ENCODE data around the gene TEKT4.
"Not testable (repeated sequence)": the region's sequence is repeated elsewhere in the genome, so short reads cannot be mapped to it uniquely, and the experiment has no call there.

The TEKT4 gene, protein sequence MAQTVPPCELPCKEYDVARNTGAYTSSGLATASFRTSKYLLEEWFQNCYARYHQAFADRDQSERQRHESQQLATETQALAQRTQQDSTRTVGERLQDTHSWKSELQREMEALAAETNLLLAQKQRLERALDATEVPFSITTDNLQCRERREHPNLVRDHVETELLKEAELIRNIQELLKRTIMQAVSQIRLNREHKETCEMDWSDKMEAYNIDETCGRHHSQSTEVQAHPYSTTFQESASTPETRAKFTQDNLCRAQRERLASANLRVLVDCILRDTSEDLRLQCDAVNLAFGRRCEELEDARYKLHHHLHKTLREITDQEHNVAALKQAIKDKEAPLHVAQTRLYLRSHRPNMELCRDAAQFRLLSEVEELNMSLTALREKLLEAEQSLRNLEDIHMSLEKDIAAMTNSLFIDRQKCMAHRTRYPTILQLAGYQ

DNA sequence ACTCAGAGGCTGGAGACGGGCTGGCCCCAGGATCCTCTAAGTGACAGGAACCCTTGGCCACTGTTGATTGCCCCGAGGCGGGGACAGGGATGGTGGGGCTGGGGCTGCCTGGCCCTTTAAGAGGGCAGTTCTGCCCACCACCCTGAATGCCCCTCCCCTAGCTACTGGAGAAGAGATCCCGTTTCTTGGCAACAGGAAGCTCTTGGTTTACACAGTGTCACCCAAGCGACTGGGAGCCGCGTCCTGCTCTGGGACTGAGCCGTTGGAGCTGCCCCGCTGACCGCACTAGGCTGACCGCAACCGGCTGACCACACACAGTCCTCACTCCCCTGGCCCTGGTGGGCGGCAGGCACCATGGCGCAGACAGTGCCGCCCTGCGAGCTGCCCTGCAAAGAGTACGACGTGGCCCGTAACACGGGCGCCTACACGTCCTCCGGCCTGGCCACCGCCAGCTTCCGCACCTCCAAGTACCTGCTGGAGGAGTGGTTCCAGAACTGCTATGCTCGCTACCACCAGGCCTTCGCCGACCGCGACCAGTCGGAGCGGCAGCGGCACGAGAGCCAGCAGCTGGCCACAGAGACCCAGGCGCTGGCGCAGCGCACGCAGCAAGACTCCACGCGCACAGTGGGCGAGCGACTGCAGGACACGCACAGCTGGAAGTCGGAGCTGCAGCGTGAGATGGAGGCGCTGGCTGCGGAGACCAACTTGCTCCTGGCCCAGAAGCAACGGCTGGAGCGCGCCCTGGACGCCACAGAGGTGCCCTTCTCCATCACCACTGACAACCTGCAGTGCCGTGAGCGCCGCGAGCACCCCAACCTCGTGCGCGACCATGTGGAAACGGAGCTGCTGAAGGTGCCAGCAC lies at the start of gene TEKT4:
TSS of gene TEKT4 (plus strand) at position 205 of the 862 bp plus-strand sequence. CDS start at position 355, 150 bp downstream.
- H3K27ac Mint-ChIP-seq, result no peak within 1 kb of the TSS
- no peak for DNase-seq
- H3K9me3 Mint-ChIP-seq, result no peaks in the 10 kb centered on the region
- no peaks in the 10 kb centered on the region for H3K4me1 Mint-ChIP-seq
- no peak for ATAC-seq
- H3K27me3 Mint-ChIP-seq, result peaks cover 2% of the 10 kb centered on the region
- H3K36me3 Mint-ChIP-seq (ENCODE audit: low read depth), result no peaks in the 10 kb centered on the region
- H3K4me3 Mint-ChIP-seq, result no peak within 1 kb of the TSS

DNA sequence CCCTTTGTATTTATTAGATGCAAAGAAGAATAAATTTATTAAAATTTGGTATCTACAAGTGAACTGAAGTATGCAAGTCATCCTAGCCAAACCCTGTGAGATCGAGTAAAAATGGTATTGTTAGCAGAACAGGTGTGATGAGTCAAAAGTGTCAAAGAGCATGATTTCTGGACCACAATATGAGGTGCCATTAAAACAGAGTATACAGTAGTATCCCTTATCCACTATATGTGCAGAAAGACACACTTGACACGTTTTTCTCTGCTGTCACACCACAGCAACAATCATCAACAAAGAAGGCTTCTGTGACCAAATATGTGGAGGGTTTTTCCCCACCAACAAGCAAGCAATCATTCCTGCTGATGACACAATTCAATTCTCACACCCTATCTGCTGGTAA lies 32.0 kb upstream of the TEKT4 start:
- H3K4me3 Mint-ChIP-seq; H3K27ac Mint-ChIP-seq; DNase-seq; ATAC-seq; H3K36me3 Mint-ChIP-seq (ENCODE audit: low read depth); H3K4me1 Mint-ChIP-seq; H3K9me3 Mint-ChIP-seq; H3K27me3 Mint-ChIP-seq: not testable (repeated sequence)

DNA sequence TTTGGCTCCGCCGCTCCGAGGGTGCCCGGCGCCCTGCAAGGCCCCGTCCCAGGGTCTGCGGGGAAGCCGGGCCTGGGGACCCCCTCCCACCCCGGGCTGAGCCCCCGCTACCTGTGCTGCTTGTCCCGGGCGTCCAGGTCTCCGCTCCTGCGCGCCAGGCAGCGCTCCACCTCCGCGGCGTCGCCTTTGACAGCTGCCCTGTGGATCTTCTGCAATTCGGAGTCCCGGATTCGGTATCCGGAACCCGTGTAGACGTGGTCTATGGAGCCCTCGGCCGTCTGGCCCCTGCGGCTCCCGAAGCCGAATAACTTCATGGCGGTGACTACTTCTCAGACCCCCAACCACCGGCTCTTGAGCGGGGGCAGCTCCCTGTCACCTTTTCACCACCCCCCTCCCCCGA lies 14.4 kb upstream of the TEKT4 start:
- not testable (repeated sequence) for H3K4me1 Mint-ChIP-seq; ATAC-seq; H3K4me3 Mint-ChIP-seq; H3K27ac Mint-ChIP-seq; DNase-seq; H3K9me3 Mint-ChIP-seq; H3K36me3 Mint-ChIP-seq (ENCODE audit: low read depth)
- peaks cover 23% of the 10 kb centered on the region for H3K27me3 Mint-ChIP-seq

DNA sequence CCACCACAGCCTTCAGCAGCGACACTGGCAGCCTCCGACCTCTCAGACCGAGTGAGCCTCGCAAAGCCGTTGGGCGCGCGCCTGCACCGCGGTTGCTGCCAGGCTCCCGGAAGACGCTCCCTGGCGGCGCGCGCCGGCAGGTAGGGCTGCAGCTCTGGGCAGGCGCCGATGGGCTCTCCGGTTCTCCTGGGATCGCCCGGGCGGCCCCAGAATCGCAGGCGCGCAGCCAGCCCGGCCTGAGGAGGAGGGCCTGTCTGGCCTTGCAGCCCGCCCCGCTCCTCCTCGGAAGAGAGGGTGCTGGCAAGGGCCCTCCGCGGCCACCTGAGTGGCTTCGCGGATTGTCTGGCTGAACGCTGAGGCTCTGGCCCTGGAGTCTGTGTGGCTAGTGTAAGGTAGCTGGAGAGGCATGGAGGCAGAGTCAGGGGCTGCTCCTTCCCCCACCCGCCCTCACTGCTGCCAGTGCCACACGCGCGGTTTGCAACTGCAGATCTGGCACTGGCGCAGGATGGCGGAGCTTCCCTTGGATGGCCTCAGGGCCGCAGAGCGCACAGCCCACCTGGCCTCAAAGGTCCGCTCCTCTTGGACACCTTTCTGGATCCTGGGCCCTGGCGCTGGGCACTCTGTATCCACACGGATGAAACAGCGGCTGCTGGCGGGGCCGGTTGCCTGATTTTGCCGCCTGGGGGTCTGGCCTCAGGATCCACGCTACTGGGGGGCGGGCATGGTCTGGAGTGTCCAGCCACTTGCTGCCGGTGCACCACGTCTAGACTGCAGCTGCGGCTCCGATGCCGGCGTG lies 13.7 kb upstream of the TEKT4 start:
- H3K36me3 Mint-ChIP-seq (ENCODE audit: low read depth); DNase-seq; H3K4me3 Mint-ChIP-seq; ATAC-seq; H3K9me3 Mint-ChIP-seq; H3K4me1 Mint-ChIP-seq; H3K27ac Mint-ChIP-seq: not testable (repeated sequence)
- peaks cover 29% of the 10 kb centered on the region for H3K27me3 Mint-ChIP-seq

DNA sequence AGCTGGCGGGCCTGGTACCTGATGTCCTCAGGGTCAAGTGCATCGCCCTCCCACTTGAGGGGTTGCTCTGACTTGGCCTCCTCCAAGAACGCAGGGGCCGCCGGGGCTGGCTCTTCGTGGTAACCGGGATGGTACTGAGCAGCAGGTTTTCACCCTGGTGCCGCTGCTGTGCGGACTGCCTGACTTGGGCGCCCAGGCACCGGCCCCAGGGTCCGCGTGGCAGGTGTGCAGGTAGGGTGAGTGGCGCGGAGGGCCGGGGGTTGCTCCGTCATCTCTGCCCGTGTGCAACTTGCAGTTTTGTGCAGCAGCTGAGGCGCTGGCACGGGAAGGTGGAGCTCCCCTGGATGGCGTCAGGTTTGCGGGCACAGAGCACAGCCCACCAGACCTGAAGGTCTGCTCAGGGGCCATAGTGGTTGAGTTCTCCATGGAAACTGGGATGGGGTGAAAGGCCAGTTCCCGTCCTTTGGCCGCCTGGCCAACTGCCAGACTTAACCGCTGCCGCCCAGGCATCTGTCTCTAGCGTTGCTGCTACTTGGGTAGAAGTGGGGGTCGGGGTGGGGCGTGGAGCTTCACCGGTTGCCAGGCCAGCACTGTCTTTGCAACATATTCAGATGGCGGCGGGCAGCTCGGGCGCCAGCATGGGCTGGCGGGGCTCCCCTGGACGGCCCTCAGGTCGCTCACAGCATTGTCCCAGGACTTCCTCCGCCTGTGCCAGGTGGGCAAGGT lies 12.9 kb upstream of the TEKT4 start:
- H3K36me3 Mint-ChIP-seq (ENCODE audit: low read depth); H3K4me3 Mint-ChIP-seq; DNase-seq; ATAC-seq; H3K27ac Mint-ChIP-seq; H3K9me3 Mint-ChIP-seq; H3K4me1 Mint-ChIP-seq: not testable (repeated sequence)
- H3K27me3 Mint-ChIP-seq, result peaks cover 34% of the 10 kb centered on the region

DNA sequence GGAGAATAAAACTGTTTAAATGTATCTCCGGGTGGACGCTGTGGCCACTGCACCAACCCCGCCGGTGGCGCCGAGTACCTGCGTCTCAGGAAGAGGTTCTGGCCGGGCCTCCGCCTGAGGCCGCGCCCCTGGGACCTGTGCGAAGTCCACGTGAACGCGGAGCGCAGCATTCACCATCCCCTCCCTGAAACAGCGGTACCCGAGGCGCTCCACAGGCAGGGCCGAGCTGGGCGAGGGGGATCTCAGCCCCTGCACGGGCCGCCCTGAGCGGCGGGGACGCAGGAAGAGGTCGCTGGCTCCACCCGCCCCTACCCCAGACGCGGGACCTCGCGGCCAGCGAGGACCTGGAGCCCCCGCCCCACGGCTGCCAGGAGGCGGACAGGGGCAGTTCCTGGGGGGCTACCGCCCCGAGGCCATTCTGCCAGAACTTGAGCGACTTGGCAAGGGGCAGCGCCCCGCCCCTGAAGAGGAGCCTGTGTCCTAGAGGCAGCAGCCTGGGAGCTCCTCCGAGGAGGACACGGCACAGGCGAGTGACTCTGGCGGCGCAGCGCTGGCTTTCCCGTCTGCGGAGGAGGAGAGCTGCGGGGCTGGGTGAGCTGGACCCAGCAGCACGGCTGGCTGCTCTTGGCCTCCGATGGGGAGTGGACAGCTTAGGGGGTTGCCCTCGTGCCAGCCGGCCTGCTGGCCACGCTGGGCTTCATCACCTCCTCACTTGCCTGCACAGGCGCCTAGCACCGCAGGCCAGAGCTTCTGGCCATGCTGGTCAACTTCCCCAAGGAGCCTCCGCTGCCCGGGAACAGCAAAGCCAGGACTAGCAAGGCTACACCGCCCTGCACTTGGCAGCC lies 9.7 kb upstream of the TEKT4 start:
- no peaks in the 10 kb centered on the region for H3K9me3 Mint-ChIP-seq
- peaks cover 45% of the 10 kb centered on the region for H3K27me3 Mint-ChIP-seq
- no peak overlapping the region for H3K27ac Mint-ChIP-seq
- DNase-seq (no peak), ATAC-seq (no peak)
- no peak overlapping the region for H3K4me3 Mint-ChIP-seq
- H3K36me3 Mint-ChIP-seq (ENCODE audit: low read depth), result no peaks in the 10 kb centered on the region
- no peaks in the 10 kb centered on the region for H3K4me1 Mint-ChIP-seq

DNA sequence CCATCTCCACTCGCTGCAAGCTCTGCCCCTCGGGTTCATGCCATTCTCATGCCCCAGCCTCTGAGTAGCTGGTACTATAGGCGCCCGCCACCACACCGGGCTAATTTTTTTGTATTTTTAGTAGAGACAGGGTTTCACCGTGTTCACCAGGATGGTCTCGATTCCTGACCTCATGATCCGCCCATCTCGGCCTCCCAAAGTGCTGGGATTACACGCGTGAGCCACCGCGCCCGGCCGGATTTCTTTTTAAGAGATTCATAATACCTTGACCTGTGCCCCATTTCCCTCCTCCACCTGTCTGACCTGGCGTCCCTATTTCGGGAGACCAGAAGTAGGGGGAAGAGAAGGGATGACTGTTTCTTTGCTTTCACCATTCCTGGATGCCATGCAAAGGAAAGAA lies 8.3 kb upstream of the TEKT4 start:
- ATAC-seq; H3K4me1 Mint-ChIP-seq; H3K36me3 Mint-ChIP-seq (ENCODE audit: low read depth); DNase-seq; H3K9me3 Mint-ChIP-seq; H3K4me3 Mint-ChIP-seq; H3K27ac Mint-ChIP-seq: not testable (repeated sequence)
- peaks cover 40% of the 10 kb centered on the region for H3K27me3 Mint-ChIP-seq

DNA sequence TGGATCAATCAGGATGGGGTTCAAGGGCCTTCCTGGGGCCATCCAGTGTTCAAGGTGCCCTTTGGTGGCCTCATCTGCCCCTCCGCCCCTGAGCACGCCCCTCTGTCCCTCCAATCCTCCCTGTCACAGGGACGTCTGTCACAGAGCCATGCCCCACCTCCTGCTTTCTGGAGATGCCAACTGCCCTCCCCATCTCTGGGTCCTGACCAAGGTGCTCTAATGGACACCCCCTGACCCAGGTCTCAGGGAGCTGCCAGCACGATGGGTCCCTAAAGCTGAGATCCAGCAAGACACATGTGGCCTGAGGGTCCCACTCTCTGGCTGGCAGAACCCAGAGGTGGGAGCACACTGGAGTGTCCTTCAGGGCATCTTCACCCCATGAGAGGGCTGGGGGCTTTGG lies 2.1 kb upstream of the TEKT4 start:
- no peaks in the 10 kb centered on the region for H3K36me3 Mint-ChIP-seq (ENCODE audit: low read depth)
- no peak for DNase-seq
- H3K9me3 Mint-ChIP-seq, result no peaks in the 10 kb centered on the region
- peaks cover 4% of the 10 kb centered on the region for H3K27me3 Mint-ChIP-seq
- no peak overlapping the region for H3K4me3 Mint-ChIP-seq
- ATAC-seq, result no peak
- no peak overlapping the region for H3K27ac Mint-ChIP-seq
- no peaks in the 10 kb centered on the region for H3K4me1 Mint-ChIP-seq

DNA sequence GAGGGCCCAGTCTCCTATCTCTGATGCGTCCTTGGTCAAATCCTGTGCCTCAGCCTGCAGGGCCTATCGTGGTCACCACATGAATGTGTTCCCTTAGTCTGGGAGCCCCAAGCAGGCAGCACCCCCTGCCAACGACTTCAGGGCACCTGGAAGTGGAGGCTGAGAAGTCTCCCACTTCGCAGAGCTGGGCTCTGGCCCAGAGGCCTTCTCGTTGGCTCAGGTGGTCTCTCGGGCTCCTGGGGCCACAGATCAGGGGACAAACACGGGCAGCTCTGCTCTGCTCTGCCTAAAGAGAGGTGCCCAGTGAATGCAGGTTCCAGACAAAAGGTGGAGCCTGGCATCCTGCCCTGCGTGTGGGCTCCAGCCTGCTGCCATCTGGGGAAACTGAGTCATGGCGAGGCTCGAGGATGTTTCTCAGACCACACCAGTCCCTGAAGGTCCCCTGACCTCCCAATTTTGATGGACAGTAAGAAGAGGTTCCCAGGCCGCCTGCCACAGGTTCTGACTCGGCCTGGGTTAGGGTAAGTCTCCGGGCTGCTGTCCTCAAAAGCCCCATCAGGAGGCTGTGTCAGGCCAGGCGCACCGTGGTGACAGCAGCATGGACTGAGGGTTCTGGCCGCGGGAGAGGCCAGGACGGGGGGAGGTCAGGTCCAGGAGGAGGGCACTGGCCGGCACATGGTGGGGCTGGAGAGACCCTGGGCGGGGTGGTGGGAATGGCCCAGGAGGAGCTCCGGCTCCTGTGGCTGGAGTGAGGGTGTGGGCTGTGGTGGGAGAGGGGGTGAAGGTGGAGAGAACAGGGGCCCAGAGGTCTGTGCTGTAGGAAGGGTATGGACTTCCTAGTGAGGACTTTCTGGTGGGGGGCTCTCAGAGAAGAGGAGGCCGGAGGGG lies 1.4 kb upstream of the TEKT4 start:
- Mint-ChIP-seq H3K27me3 (peaks cover 2% of the 10 kb centered on the region), H3K36me3 (ENCODE audit: low read depth) (no peaks in the 10 kb centered on the region), H3K9me3 (no peaks in the 10 kb centered on the region), H3K4me1 (no peaks in the 10 kb centered on the region), H3K27ac (no peak overlapping the region), H3K4me3 (no peak overlapping the region)
- ATAC-seq (no peak), DNase-seq (no peak)

DNA sequence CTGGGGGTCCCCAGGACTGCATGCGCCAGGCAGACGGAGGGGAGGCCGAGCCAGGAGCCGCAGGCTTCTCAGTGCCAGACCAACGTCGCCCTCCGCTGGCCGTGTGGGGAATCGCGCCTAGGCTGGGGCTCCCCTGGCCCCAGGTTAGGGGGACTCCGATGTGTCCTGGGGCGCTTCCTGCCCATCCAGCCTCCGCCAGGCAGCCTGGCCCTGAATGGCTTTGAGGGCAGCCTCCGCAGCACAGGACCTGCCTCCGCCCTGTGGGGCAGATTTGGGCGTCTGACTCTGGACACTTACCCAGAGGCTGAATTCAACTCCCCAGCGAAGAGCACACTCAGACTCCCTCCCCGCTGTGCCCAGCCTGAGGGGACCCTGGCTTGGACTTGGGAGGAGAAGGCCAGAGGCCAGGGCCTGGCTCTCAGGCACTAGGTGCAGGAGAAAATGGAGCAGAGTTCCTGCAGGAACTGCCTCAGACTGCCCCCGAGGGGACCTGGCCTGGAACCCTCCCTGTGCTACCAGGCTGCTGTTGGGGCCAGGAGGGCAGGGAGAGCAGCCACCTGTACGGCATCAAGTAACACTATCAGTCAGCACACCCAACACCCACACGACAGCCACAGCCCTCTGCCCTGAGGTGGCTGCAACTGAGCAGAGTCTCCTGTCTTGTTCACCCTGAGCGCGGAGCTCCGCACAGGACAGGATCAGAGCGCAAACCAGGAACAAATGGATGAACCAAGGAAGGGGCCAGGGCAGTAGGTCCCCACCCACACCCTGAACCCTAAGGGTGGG lies 597 bp upstream of the TEKT4 start:
- H3K36me3 Mint-ChIP-seq (ENCODE audit: low read depth), result no peaks in the 10 kb centered on the region
- H3K4me3 Mint-ChIP-seq, result no peak overlapping the region
- no peaks in the 10 kb centered on the region for H3K9me3 Mint-ChIP-seq
- peaks cover 4% of the 10 kb centered on the region for H3K27me3 Mint-ChIP-seq
- no peaks in the 10 kb centered on the region for H3K4me1 Mint-ChIP-seq
- ATAC-seq, result no peak
- peak; percentile 48 for DNase-seq
- no peak overlapping the region for H3K27ac Mint-ChIP-seq

DNA sequence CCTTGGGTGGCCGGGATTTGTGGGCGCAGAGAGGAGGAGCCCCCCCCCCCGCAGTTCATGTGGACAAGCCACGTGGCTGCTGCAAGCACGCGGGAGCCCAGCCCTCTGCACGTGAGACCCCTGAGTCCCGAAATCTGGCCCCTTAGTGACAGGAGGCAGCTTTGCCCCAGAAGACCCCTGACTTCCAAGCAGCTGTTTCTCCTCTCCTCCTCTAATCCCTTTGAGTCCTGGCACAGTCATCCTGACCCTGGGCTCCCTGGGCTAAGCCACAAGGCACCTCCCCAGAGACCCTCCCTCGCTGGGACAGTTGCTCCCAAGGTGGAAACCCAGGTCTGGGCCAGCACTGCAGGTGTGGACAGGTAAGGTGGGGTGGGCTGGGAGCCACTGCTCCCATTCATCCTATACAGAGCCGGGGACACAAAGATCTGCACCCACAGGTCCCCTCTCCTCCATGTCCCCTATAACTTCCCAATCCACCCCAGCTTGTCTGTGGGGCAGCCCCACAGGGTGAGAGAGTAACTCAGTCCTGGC lies 923 bp downstream of the TEKT4 start:
- Mint-ChIP-seq H3K27me3 (peaks cover 2% of the 10 kb centered on the region), H3K4me1 (no peaks in the 10 kb centered on the region), H3K4me3 (no peak overlapping the region), H3K36me3 (ENCODE audit: low read depth) (no peaks in the 10 kb centered on the region), H3K9me3 (no peaks in the 10 kb centered on the region), H3K27ac (no peak overlapping the region)
- no peak for ATAC-seq
- no peak for DNase-seq

Data from activated naive CD8-positive, alpha-beta T cell treated with anti-CD3 and anti-CD28 coated beads, Interleukin-2, amount 50 U/mL, for 24 hours (primary cell).